Fibroblast of pulmonary artery (primary cell): Measurements from ENCODE around the gene PDZD7.

Experiments used
- DNase-seq: peaks from one replicate; pipeline ENCODE4 v3.0.0-alpha.2; 2010; ENCODE audit warnings: low read depth
- H3K4me3 ChIP-seq: replicated peaks from 2 replicates; pipeline ENCODE4 v1.5.1; 2011; ENCODE audit warnings: low read depth, mild to moderate bottlenecking, control low read depth, low read length, moderate library complexity
- TF ChIP-seq, protein P1 (sequence below): IDR thresholded peaks from 2 replicates; pipeline ENCODE4 v1.5.1; 2011; ENCODE audit warnings: mild to moderate bottlenecking, control low read depth, low read length, inconsistent platforms; ENCODE audit errors: missing control alignments

Gene PDZD7

DNA sequence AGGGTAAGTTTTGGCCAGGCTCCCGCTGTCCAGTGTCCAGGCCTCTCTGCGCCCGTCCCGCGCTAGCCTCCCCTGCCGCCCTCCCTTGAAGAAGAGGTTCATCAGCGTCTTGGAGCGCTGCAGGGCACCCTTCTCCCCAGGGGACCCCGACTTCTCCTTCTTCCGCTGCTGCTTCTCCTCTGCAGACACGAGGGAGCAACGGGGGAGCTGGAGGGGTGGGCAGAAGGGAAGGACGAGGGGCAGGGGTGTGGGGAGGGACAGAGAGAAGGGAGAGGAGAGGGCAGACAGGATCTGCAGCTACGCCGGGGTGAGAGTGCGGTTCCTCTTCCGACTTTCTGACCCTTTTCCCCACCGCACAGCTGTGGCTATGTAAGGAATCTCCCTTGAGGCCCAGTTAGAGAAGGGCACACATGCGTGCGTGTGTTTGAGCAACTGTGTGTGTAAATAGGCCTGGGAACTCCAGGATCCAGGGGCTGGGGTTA lies 12.8 kb downstream of the PDZD7 start:
- TF ChIP-seq, protein P1, sequence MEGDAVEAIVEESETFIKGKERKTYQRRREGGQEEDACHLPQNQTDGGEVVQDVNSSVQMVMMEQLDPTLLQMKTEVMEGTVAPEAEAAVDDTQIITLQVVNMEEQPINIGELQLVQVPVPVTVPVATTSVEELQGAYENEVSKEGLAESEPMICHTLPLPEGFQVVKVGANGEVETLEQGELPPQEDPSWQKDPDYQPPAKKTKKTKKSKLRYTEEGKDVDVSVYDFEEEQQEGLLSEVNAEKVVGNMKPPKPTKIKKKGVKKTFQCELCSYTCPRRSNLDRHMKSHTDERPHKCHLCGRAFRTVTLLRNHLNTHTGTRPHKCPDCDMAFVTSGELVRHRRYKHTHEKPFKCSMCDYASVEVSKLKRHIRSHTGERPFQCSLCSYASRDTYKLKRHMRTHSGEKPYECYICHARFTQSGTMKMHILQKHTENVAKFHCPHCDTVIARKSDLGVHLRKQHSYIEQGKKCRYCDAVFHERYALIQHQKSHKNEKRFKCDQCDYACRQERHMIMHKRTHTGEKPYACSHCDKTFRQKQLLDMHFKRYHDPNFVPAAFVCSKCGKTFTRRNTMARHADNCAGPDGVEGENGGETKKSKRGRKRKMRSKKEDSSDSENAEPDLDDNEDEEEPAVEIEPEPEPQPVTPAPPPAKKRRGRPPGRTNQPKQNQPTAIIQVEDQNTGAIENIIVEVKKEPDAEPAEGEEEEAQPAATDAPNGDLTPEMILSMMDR, result no peak
- DNase-seq, result no peak
- H3K4me3 ChIP-seq, result no peak overlapping the region

DNA sequence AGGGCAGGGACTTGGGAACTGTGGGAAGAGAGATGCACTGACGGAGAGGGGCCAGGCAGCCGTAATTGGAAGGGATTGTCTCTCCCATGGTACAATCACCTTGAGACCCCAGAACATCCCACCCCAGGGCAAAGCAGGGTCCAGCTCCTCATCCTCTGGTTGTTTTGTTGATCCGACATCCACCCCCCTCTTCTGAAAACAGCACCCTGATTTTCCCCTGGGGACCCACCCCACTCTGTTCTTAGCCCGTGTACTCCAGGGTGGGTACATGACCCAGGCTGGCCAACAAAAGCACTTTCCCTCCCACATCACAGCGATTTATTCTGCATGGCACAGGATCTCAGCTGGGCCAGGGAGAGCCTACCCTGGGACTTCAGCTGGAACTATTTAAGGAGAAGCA lies 14.1 kb downstream of the PDZD7 start:
- DNase-seq, result no peak
- TF ChIP-seq, protein P1, result no peak
- H3K4me3 ChIP-seq, result no peak overlapping the region

DNA sequence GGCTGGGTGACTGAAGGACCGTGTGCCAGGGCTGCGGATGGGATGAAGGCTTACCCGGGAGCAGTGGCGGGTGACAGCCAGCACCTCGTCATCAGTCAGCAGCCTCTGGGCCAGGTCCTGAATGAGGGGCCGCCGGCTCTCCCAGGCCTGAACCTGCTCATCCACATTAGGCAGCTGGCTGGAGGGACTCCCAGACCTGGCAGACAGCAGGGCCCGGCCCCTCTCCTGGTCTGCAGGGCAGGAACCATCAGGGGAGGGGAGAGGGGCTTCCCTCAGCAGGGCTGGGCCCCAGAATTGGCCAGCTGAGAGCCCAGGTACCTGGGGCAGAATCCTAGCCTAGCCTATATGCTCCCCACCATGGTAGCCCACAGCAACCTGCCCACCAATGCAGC lies 15.4 kb downstream of the PDZD7 start:
- DNase-seq, result no peak
- H3K4me3 ChIP-seq, result no peak overlapping the region
- TF ChIP-seq, protein P1, result no peak

DNA sequence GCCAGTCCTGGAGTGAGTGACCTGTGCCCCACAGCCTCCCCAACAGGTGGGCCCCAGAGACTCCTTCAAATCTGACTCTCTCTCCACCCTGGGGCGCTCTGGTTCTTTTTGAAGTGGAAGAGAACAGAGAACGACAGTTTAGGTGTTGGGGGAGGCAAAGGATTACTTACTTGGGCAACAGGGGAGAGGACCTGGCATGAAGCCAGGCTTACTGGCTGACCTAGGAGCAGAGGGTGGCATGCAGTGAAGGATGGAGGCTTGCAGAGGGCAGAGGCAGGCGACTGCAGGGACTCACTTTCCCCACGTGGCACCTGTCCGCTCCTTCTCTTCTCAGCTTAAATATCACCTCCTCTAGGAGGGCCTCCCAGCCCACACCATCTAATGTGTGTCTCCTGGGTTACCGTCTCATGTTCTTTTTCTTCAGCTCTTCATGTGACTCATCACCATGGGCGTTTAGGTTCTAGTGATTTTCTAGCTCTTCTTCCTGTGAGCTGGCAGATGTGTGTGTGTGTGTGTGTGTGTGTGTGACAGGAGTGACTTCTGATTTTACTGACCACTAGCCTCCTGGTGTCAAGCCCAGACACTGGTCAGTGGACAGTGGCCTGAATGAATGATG lies 15.9 kb downstream of the PDZD7 start:
- peak; percentile 87 for DNase-seq
- TF ChIP-seq, protein P1, result no peak
- H3K4me3 ChIP-seq, result no peak overlapping the region

DNA sequence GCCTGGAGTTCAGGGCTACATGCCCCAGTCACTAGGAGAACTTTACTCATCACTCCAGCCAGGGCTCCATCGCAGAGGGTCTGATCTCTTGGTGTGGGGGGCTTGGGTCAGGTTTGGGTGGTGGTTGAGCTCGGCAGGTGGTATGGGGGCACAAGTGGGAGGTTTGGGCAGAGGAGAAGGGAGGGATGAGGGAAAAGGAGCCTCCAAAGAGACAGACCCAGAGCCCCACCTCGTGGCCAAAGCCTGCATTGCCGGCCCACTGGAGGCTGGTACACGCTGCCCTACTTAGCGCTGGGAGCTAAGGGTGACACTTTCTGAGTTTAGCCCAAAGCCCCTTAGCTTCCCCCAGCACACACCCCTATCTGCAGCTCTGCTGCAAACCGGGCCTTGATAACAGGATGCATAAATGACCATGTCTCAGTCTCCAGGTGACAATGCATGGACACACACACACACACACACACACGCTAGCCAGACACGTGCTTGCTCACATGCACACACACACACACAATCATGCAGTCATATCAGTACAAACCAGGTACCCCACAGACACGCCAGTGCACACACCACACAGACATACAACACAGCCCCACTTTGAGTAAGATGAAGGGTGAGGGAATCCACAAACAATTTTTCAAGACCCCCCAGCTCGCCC lies 16.6 kb downstream of the PDZD7 start:
- TF ChIP-seq, protein P1, result peak; percentile 96
- peak; percentile 73 for DNase-seq

DNA sequence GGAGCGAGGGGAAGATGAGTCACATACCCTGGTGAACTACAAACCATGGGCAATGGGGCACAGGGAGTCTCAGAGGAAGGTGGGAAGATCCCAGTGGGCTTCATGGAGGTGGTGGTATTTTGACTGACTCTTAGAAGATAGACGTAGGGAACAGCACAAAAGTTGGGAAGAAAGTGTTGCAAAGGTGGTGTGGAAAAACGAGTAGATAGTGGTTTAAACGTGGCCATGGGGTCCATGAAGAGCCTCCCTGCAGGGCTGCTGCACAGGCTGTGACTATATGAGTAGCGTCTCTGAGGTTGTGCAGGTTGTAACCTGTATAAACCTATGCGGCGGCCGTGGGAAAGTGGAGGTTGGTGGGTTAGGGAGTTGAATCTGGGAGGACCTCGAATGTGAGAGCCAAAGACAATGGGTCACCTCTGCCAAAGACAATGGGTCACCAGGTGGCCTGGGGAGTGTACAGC lies 17.5 kb downstream of the PDZD7 start:
- DNase-seq, result no peak
- TF ChIP-seq, protein P1, result no peak
- H3K4me3 ChIP-seq, result no peak overlapping the region

More for the DNA sequence above, 16.6 kb downstream of the PDZD7 start:
- H3K4me3 ChIP-seq, result no peak overlapping the region
